Measurements from ENCODE around the gene SVBP. TPM values are rescaled to one million over a fixed set of nuclear protein-coding genes. Genes with fewer than 3 reads are reported as not detected.

Gene SVBP
- total and polyA plus RNA-seq, 4 donors = 3.4 to 21.8 (median 15.0) TPM

- TF ChIP-seq MAX (IDR thresholded peaks at IDR 0.05) (no peak), FOXA2 (IDR thresholded peaks at IDR 0.05) (no peak), SP1 (IDR thresholded peaks at IDR 0.05) (no peak), EGR1 (IDR thresholded peaks at IDR 0.05; ENCODE audit: low read depth in 2 of 2) (no peak), JUND (IDR thresholded peaks at IDR 0.05) (no peak), NR2F2 (IDR thresholded peaks at IDR 0.05) (no peak), ZBTB33 (IDR thresholded peaks at IDR 0.05) (no peak), HNF4A (conservative IDR thresholded peaks at IDR 0.05) (no peak), HNF4G (IDR thresholded peaks at IDR 0.05) (no peak)
These were observed 31.8 kb upstream of the SVBP start (continued) for GRCh38 chr1:42848823-42849537.

GRCh38 chr1:42847721-42848460 lies 30.7 kb upstream of the SVBP start:
- Histone ChIP-seq H3K27ac (ENCODE audit: low read depth in 1 of 2, low read length in 2 of 2) (no peak overlapping the region), H3K36me3 (ENCODE audit: control insufficient read depth in 4 of 4, insufficient read depth in 3 of 4, low read depth in 1 of 4, low read length in 3 of 4) (peaks cover 3 to 20% (median 18%) of the 10 kb centered on the region in 4 donors), H3K27me3 (ENCODE audit: control insufficient read depth in 4 of 4, insufficient read depth in 4 of 4, low read length in 3 of 4) (no peaks in the 10 kb centered on the region), H3K9ac (ENCODE audit: low read depth in 1 of 2, low read length in 2 of 2) (no peak overlapping the region), H3K9me3 (ENCODE audit: control insufficient read depth in 4 of 4, low read length in 3 of 4) (peaks cover 0 to 3% (median 0%) of the 10 kb centered on the region in 4 donors), H3K4me3 (ENCODE audit: low read depth in 1 of 3, low read length in 3 of 3) (no peak overlapping the region), H3K4me1 (ENCODE audit: control insufficient read depth in 4 of 4, insufficient read depth in 4 of 4, low read length in 3 of 4) (peaks cover 0 to 20% (median 17%) of the 10 kb centered on the region in 4 donors)
- 68% methylated on average over 6 of the region's 6 CpGs for WGBS
- TF ChIP-seq ZBTB33 (IDR thresholded peaks at IDR 0.05) (no peak), HNF4A (conservative IDR thresholded peaks at IDR 0.05) (peak in 1 of 2 donors; percentile 13)
- DNase-seq (ENCODE audit: low spot score) = no peak

GRCh38 chr1:42847111-42847595 lies 30.0 kb upstream of the SVBP start:
- H3K9ac ChIP-seq (ENCODE audit: low read depth in 1 of 2, low read length in 2 of 2) = peak overlapping the region; percentile 63 to 75
- H3K4me3 ChIP-seq (ENCODE audit: low read depth in 1 of 3, low read length in 3 of 3) = peak overlapping the region; percentile 66 to 82 (median 77)
- TF ChIP-seq RXRA (IDR thresholded peaks at IDR 0.05) = no peak
- TF ChIP-seq GABPA (IDR thresholded peaks at IDR 0.05 in 1 of 2, conservative IDR thresholded peaks at IDR 0.05 in 1 of 2) = no peak
- no peak for TF ChIP-seq ZBTB33 (IDR thresholded peaks at IDR 0.05)
- no peak for TF ChIP-seq RAD21 (IDR thresholded peaks at IDR 0.05)
- no peak for TF ChIP-seq JUND (IDR thresholded peaks at IDR 0.05)
- no peak for TF ChIP-seq MAX (IDR thresholded peaks at IDR 0.05)
- TF ChIP-seq YY1 (IDR thresholded peaks at IDR 0.05) = no peak
- no peak for TF ChIP-seq TAF1 (conservative IDR thresholded peaks at IDR 0.05)
- TF ChIP-seq FOXA1 (IDR thresholded peaks at IDR 0.05) = no peak
- TF ChIP-seq FOXA2 (IDR thresholded peaks at IDR 0.05) = no peak
- WGBS = 11% methylated on average over 6 of the region's 6 CpGs
- DNase-seq (ENCODE audit: low spot score) = peak; percentile 34
- H3K36me3 ChIP-seq (ENCODE audit: control insufficient read depth in 4 of 4, insufficient read depth in 3 of 4, low read depth in 1 of 4, low read length in 3 of 4) = peaks cover 3 to 26% (median 22%) of the 10 kb centered on the region in 4 donors
- H3K4me1 ChIP-seq (ENCODE audit: control insufficient read depth in 4 of 4, insufficient read depth in 4 of 4, low read length in 3 of 4) = peaks cover 0 to 20% (median 17%) of the 10 kb centered on the region in 4 donors
- H3K27me3 ChIP-seq (ENCODE audit: control insufficient read depth in 4 of 4, insufficient read depth in 4 of 4, low read length in 3 of 4) = no peaks in the 10 kb centered on the region
- H3K9me3 ChIP-seq (ENCODE audit: control insufficient read depth in 4 of 4, low read length in 3 of 4) = peaks cover 0 to 3% (median 0%) of the 10 kb centered on the region in 4 donors
- H3K27ac ChIP-seq (ENCODE audit: low read depth in 1 of 2, low read length in 2 of 2) = peak overlapping the region; percentile 64 to 78
